CD4-positive, alpha-beta T cell (primary cell): ENCODE data around the gene CD4. TPM values are rescaled to one million over a fixed set of nuclear protein-coding genes. Genes with fewer than 3 reads are reported as not detected.

Experiments used
- ATAC-seq: fragments of 200-7000 bp; cut with Tn5 transposase; one replicate; pipeline ENCODE4 v1.10.0; 2022; ENCODE audit warnings: mild to moderate bottlenecking; ENCODE audit not compliant: poor library complexity
- CTCF ChIA-PET: fragments of 350-600 bp; sonication (Branson Sonifier 250); formaldehyde crosslinking; loops from one replicate; lab custom pipeline; 2021; ENCODE audit warnings: antibody characterized with exemption, inconsistent platforms; lab: Charles Lee
- POLR2A ChIA-PET: fragments of 350-600 bp; sonication (Branson Sonifier 250); formaldehyde crosslinking; loops from one replicate; lab custom pipeline; 2021; ENCODE audit warnings: antibody characterized with exemption, inconsistent platforms; lab: Charles Lee
- DNase-seq, 14 experiments: peaks; one replicate each; pipeline ENCODE4 v3.0.0-alpha.2; 2013 to 2020; ENCODE audit warnings: mixed read lengths in 2 of 14
- H3K27ac ChIP-seq, 2 donors: one replicate each; pipeline versions ENCODE4 v1.5.1 to v1.7.0; 2013; ENCODE audit warnings: low read length in 2 of 2, low read depth in 1 of 2, mild to moderate bottlenecking in 1 of 2
- H3K27me3 ChIP-seq, 2 experiments: 1 replicate in 1 of 2; 2 replicates in 1 of 2; pipeline versions ENCODE4 v1.6.1 to v1.7.0; 2013; ENCODE audit warnings: low read length in 2 of 2, control low read depth in 1 of 2, mild to moderate bottlenecking in 1 of 2, moderate library complexity in 1 of 2; ENCODE audit not compliant: insufficient read depth in 2 of 2, control insufficient read depth in 1 of 2
- H3K36me3 ChIP-seq: one replicate; pipeline ENCODE4 v1.6.1; 2013; ENCODE audit warnings: low read length, control low read depth; ENCODE audit not compliant: insufficient read depth
- H3K4me1 ChIP-seq: one replicate; pipeline ENCODE4 v1.6.1; 2013; ENCODE audit warnings: low read length, control low read depth; ENCODE audit not compliant: insufficient read depth
- H3K4me3 ChIP-seq: one replicate; pipeline ENCODE4 v1.5.1; 2013; ENCODE audit warnings: mild to moderate bottlenecking, low read length, moderate library complexity
- H3K9me3 ChIP-seq, 2 experiments: 1 replicate in 1 of 2; 2 replicates in 1 of 2; pipeline versions ENCODE4 v1.6.1 to v1.7.0; 2013; ENCODE audit warnings: low read length in 2 of 2, mild to moderate bottlenecking in 2 of 2, control low read depth in 1 of 2, moderate library complexity in 1 of 2; ENCODE audit not compliant: control insufficient read depth in 1 of 2, insufficient read depth in 1 of 2
- H3K27ac Mint-ChIP-seq: one replicate; pipeline ENCODE4 v1.8.0; 2020; ENCODE audit warnings: mixed read lengths
- H3K27me3 Mint-ChIP-seq: one replicate; pipeline ENCODE4 v1.8.0; 2021; ENCODE audit warnings: mixed read lengths
- H3K36me3 Mint-ChIP-seq: one replicate; pipeline ENCODE4 v1.8.0; 2021; ENCODE audit warnings: low read depth, mixed read lengths
- H3K4me1 Mint-ChIP-seq: one replicate; pipeline ENCODE4 v1.8.0; 2021; ENCODE audit warnings: low read depth, mixed read lengths
- H3K4me3 Mint-ChIP-seq: one replicate; pipeline ENCODE4 v1.8.0; 2020; ENCODE audit warnings: mild to moderate bottlenecking, mixed read lengths
- H3K9me3 Mint-ChIP-seq: one replicate; pipeline ENCODE4 v1.8.0; 2020; ENCODE audit warnings: mixed read lengths
- CTCF ChIP-seq: fragments of 200-600 bp; IDR thresholded peaks from one replicate; pipeline ENCODE4 v1.8.0; 2022; ENCODE audit warnings: antibody characterized with exemption, mild to moderate bottlenecking
- intact Hi-C, 2 experiments: fragments of 100-400 bp; cut with DNase I in 1 of 2; cut with micrococcal nuclease in 1 of 2; formaldehyde crosslinking; loops; one replicate each; pipeline versions ENCODE4 v1.15.1 to v1.9.0; 2023 to 2025; cut with DNase I, micrococcal nuclease
- total RNA-seq, 174 experiments: library from RNA in 2 of 174; stranded (reverse) in 2 of 174; gene quantifications; one replicate each; pipeline ENCODE4 v1.2.3 and lab custom pipeline; 2021 to 2026

Gene CD4
- total RNA-seq, 2 experiments from 2014 or later, result 134 to 136 TPM

- H3K4me3 ChIP-seq, result peak within 1 kb of the TSS; percentile 56
- Mint-ChIP-seq H3K27me3 (peaks cover 52% of the 10 kb centered on the region), H3K4me3 (peak within 1 kb of the TSS; percentile 93), H3K9me3 (no peaks in the 10 kb centered on the region), H3K4me1 (peaks cover 43% of the 10 kb centered on the region), H3K36me3 (no peaks in the 10 kb centered on the region), H3K27ac (no peak within 1 kb of the TSS)
- CTCF ChIA-PET, result interaction anchor here (0.7 to 3.2 kb wide), 20 partner anchors 8 to 212 kb away, joined by 3 to 27 read pairs (median 6); partner anchors contain the start of genes CD4, COPS7A, MLF2 and P3H3
- no peaks in the 10 kb centered on the region for H3K9me3 ChIP-seq
- peaks cover 38% of the 10 kb centered on the region for H3K4me1 ChIP-seq
- peak in 1 of 14 experiments; percentile 43 for DNase-seq
- H3K27me3 ChIP-seq, result peaks cover 22 to 31% of the 10 kb centered on the region in 2 experiments
- no peak within 1 kb of the TSS for H3K27ac ChIP-seq
- POLR2A ChIA-PET, result interaction anchor here (0.7 to 2.8 kb wide), 16 partner anchors 12 to 152 kb away, joined by 3 to 20 read pairs (median 4); partner anchors contain the start of genes CD4, CDCA3, COPS7A and GPR162
- ATAC-seq, result peak; percentile 1
- no peaks in the 10 kb centered on the region for H3K36me3 ChIP-seq
- no peak for TF ChIP-seq CTCF
- intact Hi-C loops, result no loop called here
Observed at GRCh38 chr12:6765634-6766581, 23.4 kb upstream of the CD4 start, which contains the start of gene PTMS. TSS of gene PTMS (plus strand) at chr12:6766363. CDS start at chr12:6766706, 343 bp downstream.

GRCh38 chr12:6766651-6767349 lies 22.5 kb upstream of the CD4 start:
- no peaks in the 10 kb centered on the region for H3K9me3 ChIP-seq
- peak overlapping the region; percentile 56 for H3K4me3 ChIP-seq
- peaks cover 46% of the 10 kb centered on the region for H3K4me1 ChIP-seq
- Mint-ChIP-seq H3K9me3 (no peaks in the 10 kb centered on the region), H3K4me3 (peak overlapping the region; percentile 93), H3K27me3 (peaks cover 60% of the 10 kb centered on the region), H3K4me1 (peaks cover 52% of the 10 kb centered on the region), H3K27ac (no peak overlapping the region), H3K36me3 (no peaks in the 10 kb centered on the region)
- CTCF ChIA-PET, result interaction anchor here (0.7 to 3.2 kb wide), 20 partner anchors 8 to 213 kb away, joined by 3 to 27 read pairs (median 6); partner anchors contain the start of genes CD4, COPS7A, MLF2 and P3H3
- peaks cover 22 to 31% of the 10 kb centered on the region in 2 experiments for H3K27me3 ChIP-seq
- H3K27ac ChIP-seq, result no peak overlapping the region
- ATAC-seq (peak; percentile 65), DNase-seq (peak in 12 of 14 experiments; percentile 28 to 79 (median 50))
- H3K36me3 ChIP-seq, result no peaks in the 10 kb centered on the region
- POLR2A ChIA-PET, result interaction anchor here (0.7 to 2.8 kb wide), 17 partner anchors 8 to 153 kb away, joined by 3 to 20 read pairs (median 4); partner anchors contain the start of genes CD4, CDCA3, COPS7A and GPR162
- TF ChIP-seq CTCF, result peak; percentile 38
- intact Hi-C loops, result no loop called here
